ENCODE measurements around the gene DAB2IP.

The DAB2IP gene

GRCh38 chr9:121636341-121636865, 15.0 kb upstream of the DAB2IP start:
- whole genome bisulfite sequencing (ENCODE audit: insufficient coverage, insufficient read length): no CpG with 5 or more reads among the region's 12 CpGs
- no peak overlapping the region for H3K4me3 ChIP-seq (ENCODE audit: low read length)
- no peaks in the 10 kb centered on the region for H3K36me3 ChIP-seq (ENCODE audit: control insufficient read depth, insufficient read depth, low read length)
- peaks cover 3% of the 10 kb centered on the region; the same call in 1 of the 2 replicates for H3K4me1 ChIP-seq (ENCODE audit: control insufficient read depth, insufficient read depth, low read length)
- DNase-seq (ENCODE audit: low read depth, low spot score): no peak
- H3K27ac ChIP-seq (ENCODE audit: low read length): no peak overlapping the region
- no peaks in the 10 kb centered on the region for H3K27me3 ChIP-seq (ENCODE audit: control insufficient read depth, insufficient read depth, low read length)
- H3K9me3 ChIP-seq (ENCODE audit: control insufficient read depth, insufficient read depth, low read length): no peaks in the 10 kb centered on the region

- Histone ChIP-seq H3K27ac (ENCODE audit: low read length) (no peak overlapping the region), H3K4me1 (ENCODE audit: control insufficient read depth, insufficient read depth, low read length) (peaks cover 3% of the 10 kb centered on the region; the same call in 1 of the 2 replicates), H3K4me3 (ENCODE audit: low read length) (no peak overlapping the region), H3K27me3 (ENCODE audit: control insufficient read depth, insufficient read depth, low read length) (no peaks in the 10 kb centered on the region), H3K36me3 (ENCODE audit: control insufficient read depth, insufficient read depth, low read length) (no peaks in the 10 kb centered on the region), H3K9me3 (ENCODE audit: control insufficient read depth, insufficient read depth, low read length) (no peaks in the 10 kb centered on the region)
- no CpG with 5 or more reads among the region's 10 CpGs for WGBS (ENCODE audit: insufficient coverage, insufficient read length)
- no peak for DNase-seq (ENCODE audit: low read depth, low spot score)
Observed at GRCh38 chr9:121636978-121637712, 14.3 kb upstream of the DAB2IP start.

GRCh38 chr9:121637713-121638220, 13.7 kb upstream of the DAB2IP start:
- H3K27me3 ChIP-seq (ENCODE audit: control insufficient read depth, insufficient read depth, low read length): no peaks in the 10 kb centered on the region
- no peaks in the 10 kb centered on the region for H3K36me3 ChIP-seq (ENCODE audit: control insufficient read depth, insufficient read depth, low read length)
- DNase-seq (ENCODE audit: low read depth, low spot score): no peak
- H3K9me3 ChIP-seq (ENCODE audit: control insufficient read depth, insufficient read depth, low read length): no peaks in the 10 kb centered on the region
- WGBS (ENCODE audit: insufficient coverage, insufficient read length): no CpG with 5 or more reads among the region's 8 CpGs
- peaks cover 3% of the 10 kb centered on the region; the same call in 1 of the 2 replicates for H3K4me1 ChIP-seq (ENCODE audit: control insufficient read depth, insufficient read depth, low read length)
- no peak overlapping the region for H3K27ac ChIP-seq (ENCODE audit: low read length)
- no peak overlapping the region for H3K4me3 ChIP-seq (ENCODE audit: low read length)

GRCh38 chr9:121638399-121638798, 13.0 kb upstream of the DAB2IP start:
- Histone ChIP-seq H3K27me3 (ENCODE audit: control insufficient read depth, insufficient read depth, low read length) (no peaks in the 10 kb centered on the region), H3K36me3 (ENCODE audit: control insufficient read depth, insufficient read depth, low read length) (no peaks in the 10 kb centered on the region), H3K4me1 (ENCODE audit: control insufficient read depth, insufficient read depth, low read length) (peaks cover 3% of the 10 kb centered on the region; the same call in 1 of the 2 replicates), H3K9me3 (ENCODE audit: control insufficient read depth, insufficient read depth, low read length) (no peaks in the 10 kb centered on the region), H3K27ac (ENCODE audit: low read length) (no peak overlapping the region), H3K4me3 (ENCODE audit: low read length) (no peak overlapping the region)
- WGBS (ENCODE audit: insufficient coverage, insufficient read length): no CpG with 5 or more reads among the region's 8 CpGs
- no peak for DNase-seq (ENCODE audit: low read depth, low spot score)

GRCh38 chr9:121638901-121639592, 12.4 kb upstream of the DAB2IP start:
- Histone ChIP-seq H3K27ac (ENCODE audit: low read length) (no peak overlapping the region), H3K36me3 (ENCODE audit: control insufficient read depth, insufficient read depth, low read length) (no peaks in the 10 kb centered on the region), H3K4me1 (ENCODE audit: control insufficient read depth, insufficient read depth, low read length) (peaks cover 3% of the 10 kb centered on the region; the same call in 1 of the 2 replicates), H3K27me3 (ENCODE audit: control insufficient read depth, insufficient read depth, low read length) (no peaks in the 10 kb centered on the region), H3K9me3 (ENCODE audit: control insufficient read depth, insufficient read depth, low read length) (no peaks in the 10 kb centered on the region), H3K4me3 (ENCODE audit: low read length) (no peak overlapping the region)
- no CpG with 5 or more reads among the region's 5 CpGs for WGBS (ENCODE audit: insufficient coverage, insufficient read length)
- DNase-seq (ENCODE audit: low read depth, low spot score): no peak

- Histone ChIP-seq H3K9me3 (ENCODE audit: control insufficient read depth, insufficient read depth, low read length) (no peaks in the 10 kb centered on the region), H3K4me1 (ENCODE audit: control insufficient read depth, insufficient read depth, low read length) (peaks cover 3% of the 10 kb centered on the region; the same call in 1 of the 2 replicates), H3K27me3 (ENCODE audit: control insufficient read depth, insufficient read depth, low read length) (no peaks in the 10 kb centered on the region), H3K4me3 (ENCODE audit: low read length) (no peak overlapping the region), H3K27ac (ENCODE audit: low read length) (no peak overlapping the region), H3K36me3 (ENCODE audit: control insufficient read depth, insufficient read depth, low read length) (no peaks in the 10 kb centered on the region)
- WGBS (ENCODE audit: insufficient coverage, insufficient read length): no CpG with 5 or more reads among the region's 6 CpGs
- no peak for DNase-seq (ENCODE audit: low read depth, low spot score)
Observed at GRCh38 chr9:121639619-121640018, 11.8 kb upstream of the DAB2IP start.

GRCh38 chr9:121640076-121640475, 11.4 kb upstream of the DAB2IP start:
- no peak overlapping the region for H3K27ac ChIP-seq (ENCODE audit: low read length)
- no peaks in the 10 kb centered on the region for H3K27me3 ChIP-seq (ENCODE audit: control insufficient read depth, insufficient read depth, low read length)
- no peaks in the 10 kb centered on the region for H3K4me1 ChIP-seq (ENCODE audit: control insufficient read depth, insufficient read depth, low read length)
- no peak overlapping the region for H3K4me3 ChIP-seq (ENCODE audit: low read length)
- no CpG with 5 or more reads among the region's 9 CpGs for WGBS (ENCODE audit: insufficient coverage, insufficient read length)
- H3K9me3 ChIP-seq (ENCODE audit: control insufficient read depth, insufficient read depth, low read length): no peaks in the 10 kb centered on the region
- H3K36me3 ChIP-seq (ENCODE audit: control insufficient read depth, insufficient read depth, low read length): no peaks in the 10 kb centered on the region
- DNase-seq (ENCODE audit: low read depth, low spot score): no peak

- DNase-seq (ENCODE audit: low read depth, low spot score): no peak
- Histone ChIP-seq H3K4me3 (ENCODE audit: low read length) (no peak overlapping the region), H3K36me3 (ENCODE audit: control insufficient read depth, insufficient read depth, low read length) (no peaks in the 10 kb centered on the region), H3K27ac (ENCODE audit: low read length) (no peak overlapping the region), H3K27me3 (ENCODE audit: control insufficient read depth, insufficient read depth, low read length) (no peaks in the 10 kb centered on the region), H3K4me1 (ENCODE audit: control insufficient read depth, insufficient read depth, low read length) (no peaks in the 10 kb centered on the region), H3K9me3 (ENCODE audit: control insufficient read depth, insufficient read depth, low read length) (no peaks in the 10 kb centered on the region)
- no CpG with 5 or more reads among the region's 2 CpGs for WGBS (ENCODE audit: insufficient coverage, insufficient read length)
Observed at GRCh38 chr9:121640491-121641223, 10.8 kb upstream of the DAB2IP start.

- Histone ChIP-seq H3K4me1 (ENCODE audit: control insufficient read depth, insufficient read depth, low read length) (no peaks in the 10 kb centered on the region), H3K27ac (ENCODE audit: low read length) (no peak overlapping the region), H3K4me3 (ENCODE audit: low read length) (no peak overlapping the region), H3K27me3 (ENCODE audit: control insufficient read depth, insufficient read depth, low read length) (no peaks in the 10 kb centered on the region), H3K36me3 (ENCODE audit: control insufficient read depth, insufficient read depth, low read length) (no peaks in the 10 kb centered on the region), H3K9me3 (ENCODE audit: control insufficient read depth, insufficient read depth, low read length) (no peaks in the 10 kb centered on the region)
- no peak for DNase-seq (ENCODE audit: low read depth, low spot score)
- WGBS (ENCODE audit: insufficient coverage, insufficient read length): no CpG with 5 or more reads among the region's 2 CpGs
Observed at GRCh38 chr9:121641224-121641611, 10.2 kb upstream of the DAB2IP start.

- no CpG with 5 or more reads among the region's 3 CpGs for WGBS (ENCODE audit: insufficient coverage, insufficient read length)
- no peak overlapping the region for H3K4me3 ChIP-seq (ENCODE audit: low read length)
- no peaks in the 10 kb centered on the region for H3K27me3 ChIP-seq (ENCODE audit: control insufficient read depth, insufficient read depth, low read length)
- H3K9me3 ChIP-seq (ENCODE audit: control insufficient read depth, insufficient read depth, low read length): no peaks in the 10 kb centered on the region
- no peak for DNase-seq (ENCODE audit: low read depth, low spot score)
- no peak overlapping the region for H3K27ac ChIP-seq (ENCODE audit: low read length)
- H3K36me3 ChIP-seq (ENCODE audit: control insufficient read depth, insufficient read depth, low read length): no peaks in the 10 kb centered on the region
- no peaks in the 10 kb centered on the region for H3K4me1 ChIP-seq (ENCODE audit: control insufficient read depth, insufficient read depth, low read length)
Observed at GRCh38 chr9:121642758-121643157, 8.7 kb upstream of the DAB2IP start.
